GM23338 (cell line): ENCODE data around the gene LRRC27. TPM values are rescaled to one million over a fixed set of nuclear protein-coding genes. Genes with fewer than 3 reads are reported as not detected.

ENCODE experiments used
- ATAC-seq: fragments of 200-7000 bp; cut with Tn5 transposase; 3 replicates; pipeline ENCODE4 v1.9.1; 2020
- DNase-seq: peaks from one replicate; pipeline ENCODE4 v3.0.0-alpha.2; 2015; ENCODE audit warnings: low spot score
- H2AFZ ChIP-seq: fragments of 200-600 bp; sonication (generic); 2 replicates; pipeline ENCODE4 v1.8.0; 2016; ENCODE audit warnings: antibody characterized with exemption, mild to moderate bottlenecking, moderate library complexity
- H3F3A ChIP-seq: fragments of 200-600 bp; sonication (generic); replicated peaks from 2 replicates; pipeline ENCODE4 v1.8.0; 2017; ENCODE audit warnings: antibody characterized with exemption, mixed run types, low read depth
- H3K27ac ChIP-seq: fragments of 200-600 bp; sonication (generic); 2 replicates; pipeline ENCODE4 v1.6.1; 2016; ENCODE audit warnings: low read depth
- H3K27me3 ChIP-seq: fragments of 200-600 bp; sonication (generic); 2 replicates; pipeline ENCODE4 v1.8.0; 2016; ENCODE audit warnings: mild to moderate bottlenecking, mixed run types, moderate library complexity; ENCODE audit not compliant: insufficient read depth
- H3K36me3 ChIP-seq: fragments of 200-600 bp; sonication (generic); 2 replicates; pipeline ENCODE4 v1.8.0; 2016; ENCODE audit warnings: mild to moderate bottlenecking; ENCODE audit not compliant: insufficient read depth
- H3K4me1 ChIP-seq: fragments of 200-600 bp; sonication (generic); 2 replicates; pipeline ENCODE4 v1.8.0; 2016; ENCODE audit warnings: mild to moderate bottlenecking, moderate library complexity; ENCODE audit not compliant: insufficient read depth
- H3K4me2 ChIP-seq: fragments of 200-600 bp; sonication (generic); 2 replicates; pipeline ENCODE4 v1.7.1; 2017; ENCODE audit warnings: mixed run types
- H3K4me3 ChIP-seq: fragments of 200-600 bp; sonication (generic); 2 replicates; pipeline ENCODE4 v1.6.1; 2016; ENCODE audit warnings: mixed run types
- H3K79me2 ChIP-seq: fragments of 200-600 bp; sonication (generic); replicated peaks from 2 replicates; pipeline ENCODE4 v1.8.0; 2017; ENCODE audit warnings: mild to moderate bottlenecking; ENCODE audit not compliant: insufficient read depth
- H3K9me2 ChIP-seq: fragments of 200-600 bp; sonication (generic); 2 replicates; pipeline ENCODE4 v1.8.0; 2017; ENCODE audit not compliant: insufficient read depth
- H4K20me1 ChIP-seq: fragments of 200-600 bp; sonication (generic); replicated peaks from 2 replicates; pipeline ENCODE4 v1.8.0; 2017; ENCODE audit warnings: mild to moderate bottlenecking; ENCODE audit not compliant: insufficient read depth
- H3K27ac Mint-ChIP-seq: 2 replicates; pipeline ENCODE4 v1.8.0; 2020; ENCODE audit warnings: inconsistent platforms, mild to moderate bottlenecking, moderate library complexity, mixed read lengths
- H3K27me3 Mint-ChIP-seq: 3 replicates; pipeline ENCODE4 v1.8.0; 2022; ENCODE audit warnings: low read depth, mild to moderate bottlenecking, moderate library complexity, mixed read lengths, inconsistent platforms; ENCODE audit not compliant: insufficient read depth, poor library complexity
- H3K36me3 Mint-ChIP-seq: 3 replicates; pipeline ENCODE4 v1.8.0; 2021; ENCODE audit warnings: low read depth, mild to moderate bottlenecking, inconsistent platforms, moderate library complexity, mixed read lengths
- H3K4me1 Mint-ChIP-seq: 3 replicates; pipeline ENCODE4 v1.8.0; 2020; ENCODE audit warnings: mild to moderate bottlenecking, inconsistent platforms, mixed read lengths
- H3K4me3 Mint-ChIP-seq: 3 replicates; pipeline ENCODE4 v1.8.0; 2021; ENCODE audit warnings: moderate library complexity, mild to moderate bottlenecking, inconsistent platforms, mixed read lengths
- H3K9me3 Mint-ChIP-seq: 3 replicates; pipeline ENCODE4 v1.8.0; 2020; ENCODE audit warnings: moderate library complexity, mild to moderate bottlenecking, inconsistent platforms, mixed read lengths
- CREB1 ChIP-seq: fragments of 250-450 bp; sonication (Bioruptor Pico); IDR thresholded peaks from 2 replicates; pipeline ENCODE4 v1.5.0; 2020; ENCODE audit warnings: low read depth, mild to moderate bottlenecking, moderate library complexity
- EZH2phosphoT487 ChIP-seq: fragments of 200-600 bp; sonication (generic); IDR thresholded peaks from one replicate; pipeline ENCODE4 v1.8.1; 2018; ENCODE audit warnings: antibody characterized with exemption; ENCODE audit not compliant: unreplicated experiment
- JUNB ChIP-seq: IDR thresholded peaks from one replicate; pipeline ENCODE4 v1.6.1; 2016; ENCODE audit warnings: antibody characterized with exemption; ENCODE audit not compliant: unreplicated experiment
- NANOG ChIP-seq: IDR thresholded peaks from 2 replicates; pipeline ENCODE4 v1.6.1; 2016; ENCODE audit warnings: antibody characterized with exemption, borderline replicate concordance
- POLR2AphosphoS5 ChIP-seq: IDR thresholded peaks from 2 replicates; pipeline ENCODE4 v1.6.1; 2016; ENCODE audit warnings: antibody characterized with exemption, low read depth
- STAT1 ChIP-seq: IDR thresholded peaks from one replicate; pipeline ENCODE4 v1.6.1; 2016; ENCODE audit warnings: antibody characterized with exemption; ENCODE audit not compliant: unreplicated experiment
- ZNF114 ChIP-seq: fragments of 250-450 bp; sonication (Bioruptor Pico); IDR thresholded peaks from 2 replicates; pipeline ENCODE4 v1.5.0; 2020; ENCODE audit warnings: mild to moderate bottlenecking, moderate library complexity
- ZNF331 ChIP-seq: fragments of 250-450 bp; sonication (Bioruptor Pico); IDR thresholded peaks from 2 replicates; pipeline ENCODE4 v1.5.0; 2020; ENCODE audit warnings: low read depth, mild to moderate bottlenecking, moderate library complexity
- polyA plus RNA-seq: library from polyadenylated mRNA; unstranded; fragments of >200 nt; fragmentation: Nextera tagmentation; extraction: Ambion mirVana; gene quantifications from 2 replicates; pipeline ENCODE4 v1.2.1, GENCODE V29; 2016
- total RNA-seq: library from RNA; depleted of rRNA; stranded (reverse); fragments of >200 nt; shearing (Covaris generic); gene quantifications from 2 replicates; pipeline ENCODE4 v1.2.3, GENCODE V29; 2014
- TF ChIP-seq, protein P1 (sequence below): IDR thresholded peaks from one replicate; pipeline ENCODE4 v1.6.1; 2018; ENCODE audit warnings: antibody characterized with exemption; ENCODE audit not compliant: unreplicated experiment
- TF ChIP-seq, protein P2 (sequence below): IDR thresholded peaks from 2 replicates; pipeline ENCODE4 v1.6.1; 2016; ENCODE audit warnings: antibody characterized with exemption
- TF ChIP-seq, protein P3 (sequence below): fragments of 250-450 bp; sonication (Bioruptor Pico); IDR thresholded peaks from 2 replicates; pipeline ENCODE4 v1.5.0; 2020; ENCODE audit warnings: mild to moderate bottlenecking, moderate library complexity
- TF ChIP-seq, protein P4 (sequence below), 2 experiments: fragments of 200-600 bp in 1 of 2; sonication (generic) in 1 of 2; conservative IDR thresholded peaks; 2 replicates each; pipeline versions ENCODE4 v1.5.1 to v1.6.1; 2016 to 2017; ENCODE audit warnings: antibody characterized with exemption in 2 of 2, low read depth in 2 of 2, mild to moderate bottlenecking in 2 of 2, moderate library complexity in 1 of 2

The LRRC27 gene
- total and polyA plus RNA-seq, 2 experiments from 2014 or later = 2.9 to 3.5 TPM

DNA sequence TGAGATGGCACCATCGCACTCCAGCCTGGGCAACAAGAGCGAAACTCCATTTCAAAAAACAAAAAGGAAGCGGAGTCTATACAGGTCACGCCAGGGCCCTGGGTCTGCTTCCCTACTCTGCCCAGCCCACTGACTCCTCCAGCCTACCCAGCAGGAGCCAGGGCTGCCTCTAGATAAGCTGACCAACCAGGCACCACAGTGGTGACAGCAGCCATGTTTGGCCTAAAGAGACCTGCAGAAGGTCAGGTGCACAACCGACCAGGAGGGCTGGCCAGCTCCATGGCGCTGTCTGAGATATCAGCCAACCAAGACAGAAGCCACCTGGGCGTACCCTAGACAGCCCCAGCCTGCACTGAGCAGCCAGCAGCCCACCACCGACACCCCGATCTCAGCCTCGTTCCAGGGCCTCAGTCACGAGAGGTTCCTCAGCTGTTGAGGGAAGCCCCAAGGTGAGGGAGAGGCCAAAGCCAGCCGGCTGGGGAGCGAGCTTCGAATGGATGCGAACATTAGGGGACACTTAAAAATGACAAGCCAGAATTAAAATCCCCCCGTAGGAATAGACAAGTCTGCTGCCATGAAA lies 40.6 kb downstream of the LRRC27 start (continued):
- no peak for TF ChIP-seq NANOG
- TF ChIP-seq, protein P1, sequence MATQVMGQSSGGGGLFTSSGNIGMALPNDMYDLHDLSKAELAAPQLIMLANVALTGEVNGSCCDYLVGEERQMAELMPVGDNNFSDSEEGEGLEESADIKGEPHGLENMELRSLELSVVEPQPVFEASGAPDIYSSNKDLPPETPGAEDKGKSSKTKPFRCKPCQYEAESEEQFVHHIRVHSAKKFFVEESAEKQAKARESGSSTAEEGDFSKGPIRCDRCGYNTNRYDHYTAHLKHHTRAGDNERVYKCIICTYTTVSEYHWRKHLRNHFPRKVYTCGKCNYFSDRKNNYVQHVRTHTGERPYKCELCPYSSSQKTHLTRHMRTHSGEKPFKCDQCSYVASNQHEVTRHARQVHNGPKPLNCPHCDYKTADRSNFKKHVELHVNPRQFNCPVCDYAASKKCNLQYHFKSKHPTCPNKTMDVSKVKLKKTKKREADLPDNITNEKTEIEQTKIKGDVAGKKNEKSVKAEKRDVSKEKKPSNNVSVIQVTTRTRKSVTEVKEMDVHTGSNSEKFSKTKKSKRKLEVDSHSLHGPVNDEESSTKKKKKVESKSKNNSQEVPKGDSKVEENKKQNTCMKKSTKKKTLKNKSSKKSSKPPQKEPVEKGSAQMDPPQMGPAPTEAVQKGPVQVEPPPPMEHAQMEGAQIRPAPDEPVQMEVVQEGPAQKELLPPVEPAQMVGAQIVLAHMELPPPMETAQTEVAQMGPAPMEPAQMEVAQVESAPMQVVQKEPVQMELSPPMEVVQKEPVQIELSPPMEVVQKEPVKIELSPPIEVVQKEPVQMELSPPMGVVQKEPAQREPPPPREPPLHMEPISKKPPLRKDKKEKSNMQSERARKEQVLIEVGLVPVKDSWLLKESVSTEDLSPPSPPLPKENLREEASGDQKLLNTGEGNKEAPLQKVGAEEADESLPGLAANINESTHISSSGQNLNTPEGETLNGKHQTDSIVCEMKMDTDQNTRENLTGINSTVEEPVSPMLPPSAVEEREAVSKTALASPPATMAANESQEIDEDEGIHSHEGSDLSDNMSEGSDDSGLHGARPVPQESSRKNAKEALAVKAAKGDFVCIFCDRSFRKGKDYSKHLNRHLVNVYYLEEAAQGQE = no peak
- no peak for TF ChIP-seq JUNB

DNA sequence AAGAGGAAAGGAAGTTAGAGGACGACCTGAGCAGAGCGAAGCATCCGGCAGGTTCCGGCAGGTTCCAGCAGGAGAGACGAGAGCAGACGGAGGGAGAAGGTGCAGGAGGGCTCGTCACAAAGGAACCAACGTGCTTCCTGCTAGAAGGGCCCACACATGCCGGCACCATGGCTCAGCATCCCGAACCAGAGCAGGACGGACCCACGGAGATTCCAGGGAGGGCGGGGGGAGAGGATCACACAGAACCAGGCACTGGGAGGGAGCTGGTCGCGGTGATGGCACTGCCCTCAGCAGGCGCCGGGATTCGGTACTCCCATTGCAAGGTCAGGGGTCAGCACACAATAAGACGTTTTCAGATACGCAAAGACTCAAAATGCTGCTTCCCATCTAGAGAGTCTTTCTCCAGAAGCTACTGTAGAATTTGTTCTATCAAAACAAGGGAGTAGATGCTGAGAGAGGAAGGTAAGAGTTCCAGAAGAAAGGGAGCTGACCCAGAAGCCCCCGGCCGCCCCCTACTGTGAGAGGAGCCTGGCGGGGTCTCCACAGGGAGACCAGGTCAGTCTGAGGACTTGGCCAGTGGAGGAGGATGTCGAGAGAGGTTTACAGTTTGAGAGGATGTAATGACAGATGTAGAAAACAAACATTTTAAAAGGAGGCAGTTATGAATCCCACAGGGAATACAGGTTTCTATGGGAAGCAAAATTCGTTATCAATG lies 41.4 kb downstream of the LRRC27 start:
- Histone ChIP-seq H3K4me1 (no peaks in the 10 kb centered on the region), H3K4me3 (no peak overlapping the region), H4K20me1 (no peaks in the 10 kb centered on the region), H3K79me2 (no peaks in the 10 kb centered on the region), H3K4me2 (no peak overlapping the region), H3F3A (no peaks in the 10 kb centered on the region), H2AFZ (no peak overlapping the region), H3K36me3 (no peaks in the 10 kb centered on the region), H3K27ac (no peak overlapping the region), H3K27me3 (no peaks in the 10 kb centered on the region), H3K9me2 (no peaks in the 10 kb centered on the region)
- no peaks in the 10 kb centered on the region for H3K36me3 Mint-ChIP-seq
- no peak overlapping the region; the same call in 2 of the 3 replicates for H3K4me3 Mint-ChIP-seq
- H3K4me1 Mint-ChIP-seq = peaks cover 29% of the 10 kb centered on the region
- no peak overlapping the region for H3K27ac Mint-ChIP-seq
- H3K27me3 Mint-ChIP-seq = peaks cover 10% of the 10 kb centered on the region
- no peaks in the 10 kb centered on the region for H3K9me3 Mint-ChIP-seq
- ATAC-seq = no peak
- DNase-seq = no peak
- no peak for TF ChIP-seq CREB1
- no peak for TF ChIP-seq EZH2phosphoT487
- TF ChIP-seq, protein P2, sequence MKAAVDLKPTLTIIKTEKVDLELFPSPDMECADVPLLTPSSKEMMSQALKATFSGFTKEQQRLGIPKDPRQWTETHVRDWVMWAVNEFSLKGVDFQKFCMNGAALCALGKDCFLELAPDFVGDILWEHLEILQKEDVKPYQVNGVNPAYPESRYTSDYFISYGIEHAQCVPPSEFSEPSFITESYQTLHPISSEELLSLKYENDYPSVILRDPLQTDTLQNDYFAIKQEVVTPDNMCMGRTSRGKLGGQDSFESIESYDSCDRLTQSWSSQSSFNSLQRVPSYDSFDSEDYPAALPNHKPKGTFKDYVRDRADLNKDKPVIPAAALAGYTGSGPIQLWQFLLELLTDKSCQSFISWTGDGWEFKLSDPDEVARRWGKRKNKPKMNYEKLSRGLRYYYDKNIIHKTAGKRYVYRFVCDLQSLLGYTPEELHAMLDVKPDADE = no peak
- TF ChIP-seq POLR2AphosphoS5 = no peak
- TF ChIP-seq NANOG = no peak
- no peak for TF ChIP-seq STAT1
- TF ChIP-seq ZNF331 (CRISPR knock-in tag) = no peak
- TF ChIP-seq ZNF114 (CRISPR knock-in tag) = no peak
- TF ChIP-seq, protein P3, sequence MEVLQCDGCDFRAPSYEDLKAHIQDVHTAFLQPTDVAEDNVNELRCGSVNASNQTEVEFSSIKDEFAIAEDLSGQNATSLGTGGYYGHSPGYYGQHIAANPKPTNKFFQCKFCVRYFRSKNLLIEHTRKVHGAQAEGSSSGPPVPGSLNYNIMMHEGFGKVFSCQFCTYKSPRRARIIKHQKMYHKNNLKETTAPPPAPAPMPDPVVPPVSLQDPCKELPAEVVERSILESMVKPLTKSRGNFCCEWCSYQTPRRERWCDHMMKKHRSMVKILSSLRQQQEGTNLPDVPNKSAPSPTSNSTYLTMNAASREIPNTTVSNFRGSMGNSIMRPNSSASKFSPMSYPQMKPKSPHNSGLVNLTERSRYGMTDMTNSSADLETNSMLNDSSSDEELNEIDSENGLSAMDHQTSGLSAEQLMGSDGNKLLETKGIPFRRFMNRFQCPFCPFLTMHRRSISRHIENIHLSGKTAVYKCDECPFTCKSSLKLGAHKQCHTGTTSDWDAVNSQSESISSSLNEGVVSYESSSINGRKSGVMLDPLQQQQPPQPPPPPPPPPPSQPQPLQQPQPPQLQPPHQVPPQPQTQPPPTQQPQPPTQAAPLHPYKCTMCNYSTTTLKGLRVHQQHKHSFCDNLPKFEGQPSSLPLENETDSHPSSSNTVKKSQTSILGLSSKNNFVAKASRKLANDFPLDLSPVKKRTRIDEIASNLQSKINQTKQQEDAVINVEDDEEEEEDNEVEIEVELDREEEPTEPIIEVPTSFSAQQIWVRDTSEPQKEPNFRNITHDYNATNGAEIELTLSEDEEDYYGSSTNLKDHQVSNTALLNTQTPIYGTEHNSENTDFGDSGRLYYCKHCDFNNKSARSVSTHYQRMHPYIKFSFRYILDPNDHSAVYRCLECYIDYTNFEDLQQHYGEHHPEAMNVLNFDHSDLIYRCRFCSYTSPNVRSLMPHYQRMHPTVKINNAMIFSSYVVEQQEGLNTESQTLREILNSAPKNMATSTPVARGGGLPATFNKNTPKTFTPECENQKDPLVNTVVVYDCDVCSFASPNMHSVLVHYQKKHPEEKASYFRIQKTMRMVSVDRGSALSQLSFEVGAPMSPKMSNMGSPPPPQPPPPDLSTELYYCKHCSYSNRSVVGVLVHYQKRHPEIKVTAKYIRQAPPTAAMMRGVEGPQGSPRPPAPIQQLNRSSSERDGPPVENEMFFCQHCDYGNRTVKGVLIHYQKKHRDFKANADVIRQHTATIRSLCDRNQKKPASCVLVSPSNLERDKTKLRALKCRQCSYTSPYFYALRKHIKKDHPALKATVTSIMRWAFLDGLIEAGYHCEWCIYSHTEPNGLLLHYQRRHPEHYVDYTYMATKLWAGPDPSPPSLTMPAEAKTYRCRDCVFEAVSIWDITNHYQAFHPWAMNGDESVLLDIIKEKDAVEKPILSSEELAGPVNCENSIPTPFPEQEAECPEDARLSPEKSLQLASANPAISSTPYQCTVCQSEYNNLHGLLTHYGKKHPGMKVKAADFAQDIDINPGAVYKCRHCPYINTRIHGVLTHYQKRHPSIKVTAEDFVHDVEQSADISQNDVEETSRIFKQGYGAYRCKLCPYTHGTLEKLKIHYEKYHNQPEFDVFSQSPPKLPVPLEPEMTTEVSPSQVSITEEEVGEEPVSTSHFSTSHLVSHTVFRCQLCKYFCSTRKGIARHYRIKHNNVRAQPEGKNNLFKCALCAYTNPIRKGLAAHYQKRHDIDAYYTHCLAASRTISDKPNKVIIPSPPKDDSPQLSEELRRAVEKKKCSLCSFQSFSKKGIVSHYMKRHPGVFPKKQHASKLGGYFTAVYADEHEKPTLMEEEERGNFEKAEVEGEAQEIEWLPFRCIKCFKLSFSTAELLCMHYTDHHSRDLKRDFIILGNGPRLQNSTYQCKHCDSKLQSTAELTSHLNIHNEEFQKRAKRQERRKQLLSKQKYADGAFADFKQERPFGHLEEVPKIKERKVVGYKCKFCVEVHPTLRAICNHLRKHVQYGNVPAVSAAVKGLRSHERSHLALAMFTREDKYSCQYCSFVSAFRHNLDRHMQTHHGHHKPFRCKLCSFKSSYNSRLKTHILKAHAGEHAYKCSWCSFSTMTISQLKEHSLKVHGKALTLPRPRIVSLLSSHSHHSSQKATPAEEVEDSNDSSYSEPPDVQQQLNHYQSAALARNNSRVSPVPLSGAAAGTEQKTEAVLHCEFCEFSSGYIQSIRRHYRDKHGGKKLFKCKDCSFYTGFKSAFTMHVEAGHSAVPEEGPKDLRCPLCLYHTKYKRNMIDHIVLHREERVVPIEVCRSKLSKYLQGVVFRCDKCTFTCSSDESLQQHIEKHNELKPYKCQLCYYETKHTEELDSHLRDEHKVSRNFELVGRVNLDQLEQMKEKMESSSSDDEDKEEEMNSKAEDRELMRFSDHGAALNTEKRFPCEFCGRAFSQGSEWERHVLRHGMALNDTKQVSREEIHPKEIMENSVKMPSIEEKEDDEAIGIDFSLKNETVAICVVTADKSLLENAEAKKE (CRISPR knock-in tag) = no peak
- TF ChIP-seq, protein P4, sequence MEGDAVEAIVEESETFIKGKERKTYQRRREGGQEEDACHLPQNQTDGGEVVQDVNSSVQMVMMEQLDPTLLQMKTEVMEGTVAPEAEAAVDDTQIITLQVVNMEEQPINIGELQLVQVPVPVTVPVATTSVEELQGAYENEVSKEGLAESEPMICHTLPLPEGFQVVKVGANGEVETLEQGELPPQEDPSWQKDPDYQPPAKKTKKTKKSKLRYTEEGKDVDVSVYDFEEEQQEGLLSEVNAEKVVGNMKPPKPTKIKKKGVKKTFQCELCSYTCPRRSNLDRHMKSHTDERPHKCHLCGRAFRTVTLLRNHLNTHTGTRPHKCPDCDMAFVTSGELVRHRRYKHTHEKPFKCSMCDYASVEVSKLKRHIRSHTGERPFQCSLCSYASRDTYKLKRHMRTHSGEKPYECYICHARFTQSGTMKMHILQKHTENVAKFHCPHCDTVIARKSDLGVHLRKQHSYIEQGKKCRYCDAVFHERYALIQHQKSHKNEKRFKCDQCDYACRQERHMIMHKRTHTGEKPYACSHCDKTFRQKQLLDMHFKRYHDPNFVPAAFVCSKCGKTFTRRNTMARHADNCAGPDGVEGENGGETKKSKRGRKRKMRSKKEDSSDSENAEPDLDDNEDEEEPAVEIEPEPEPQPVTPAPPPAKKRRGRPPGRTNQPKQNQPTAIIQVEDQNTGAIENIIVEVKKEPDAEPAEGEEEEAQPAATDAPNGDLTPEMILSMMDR (conservative IDR thresholded peaks at IDR 0.05; ENCODE audit: low read depth in 2 of 2) = no peak
